Prostate gland (tissue), 2 donors: ENCODE data around the gene HABP2.

ENCODE experiments used
- POLR2A ChIP-seq: fragments of 450-650 bp; IDR thresholded peaks from one replicate; pipeline ENCODE4 v1.6.1; 2016; ENCODE audit warnings: antibody characterized with exemption, mild to moderate bottlenecking
- POLR2AphosphoS5 ChIP-seq: sonication (generic); formaldehyde crosslinking; IDR thresholded peaks from one replicate; pipeline ENCODE4 v1.6.1; 2017; ENCODE audit warnings: antibody characterized with exemption
- TF ChIP-seq, protein P1 (sequence below), 4 experiments: fragments of 200-600 bp in 2 of 4; fragments of 450-650 bp in 2 of 4; sonication (generic) in 2 of 4; IDR thresholded peaks; 1 replicate in 3 of 4; 2 replicates in 1 of 4; pipeline ENCODE4 v1.5.1; 2016 to 2019; ENCODE audit warnings: antibody characterized with exemption in 4 of 4, mild to moderate bottlenecking in 2 of 4, moderate library complexity in 2 of 4

DNA sequence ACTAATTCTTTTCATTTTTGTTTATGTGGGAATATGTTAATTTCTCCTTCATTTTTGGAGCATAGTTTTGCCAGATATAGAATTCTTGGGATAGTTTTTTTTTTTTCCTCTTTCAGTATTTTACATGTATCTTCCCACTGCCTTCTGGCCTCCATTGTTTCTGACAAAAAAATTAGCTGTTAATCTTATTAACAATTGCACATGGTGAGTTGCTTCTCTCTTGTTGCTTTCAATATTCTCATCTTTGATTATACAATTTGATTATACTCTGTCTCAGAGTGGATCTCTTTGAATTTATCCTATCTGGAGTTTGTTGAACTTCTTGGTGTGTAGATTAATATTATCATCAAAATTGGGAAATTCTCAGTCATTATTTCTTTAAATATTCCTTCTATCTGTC is 41.4 kb upstream of the HABP2 start:
- TF ChIP-seq, protein P1, sequence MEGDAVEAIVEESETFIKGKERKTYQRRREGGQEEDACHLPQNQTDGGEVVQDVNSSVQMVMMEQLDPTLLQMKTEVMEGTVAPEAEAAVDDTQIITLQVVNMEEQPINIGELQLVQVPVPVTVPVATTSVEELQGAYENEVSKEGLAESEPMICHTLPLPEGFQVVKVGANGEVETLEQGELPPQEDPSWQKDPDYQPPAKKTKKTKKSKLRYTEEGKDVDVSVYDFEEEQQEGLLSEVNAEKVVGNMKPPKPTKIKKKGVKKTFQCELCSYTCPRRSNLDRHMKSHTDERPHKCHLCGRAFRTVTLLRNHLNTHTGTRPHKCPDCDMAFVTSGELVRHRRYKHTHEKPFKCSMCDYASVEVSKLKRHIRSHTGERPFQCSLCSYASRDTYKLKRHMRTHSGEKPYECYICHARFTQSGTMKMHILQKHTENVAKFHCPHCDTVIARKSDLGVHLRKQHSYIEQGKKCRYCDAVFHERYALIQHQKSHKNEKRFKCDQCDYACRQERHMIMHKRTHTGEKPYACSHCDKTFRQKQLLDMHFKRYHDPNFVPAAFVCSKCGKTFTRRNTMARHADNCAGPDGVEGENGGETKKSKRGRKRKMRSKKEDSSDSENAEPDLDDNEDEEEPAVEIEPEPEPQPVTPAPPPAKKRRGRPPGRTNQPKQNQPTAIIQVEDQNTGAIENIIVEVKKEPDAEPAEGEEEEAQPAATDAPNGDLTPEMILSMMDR (IDR thresholded peaks at IDR 0.05), result no peak
- no peak for TF ChIP-seq POLR2A
- no peak for TF ChIP-seq POLR2AphosphoS5
